ENCODE measurements around the gene PNCK.
"Not testable (repeated sequence)": the region's sequence is repeated elsewhere in the genome, so short reads cannot be mapped to it uniquely, and the experiment has no call there.

Gene PNCK

GRCh38 chrX:153697924-153698865 is 24.6 kb upstream of the PNCK start:
- no peak for FAIRE-seq

DNA sequence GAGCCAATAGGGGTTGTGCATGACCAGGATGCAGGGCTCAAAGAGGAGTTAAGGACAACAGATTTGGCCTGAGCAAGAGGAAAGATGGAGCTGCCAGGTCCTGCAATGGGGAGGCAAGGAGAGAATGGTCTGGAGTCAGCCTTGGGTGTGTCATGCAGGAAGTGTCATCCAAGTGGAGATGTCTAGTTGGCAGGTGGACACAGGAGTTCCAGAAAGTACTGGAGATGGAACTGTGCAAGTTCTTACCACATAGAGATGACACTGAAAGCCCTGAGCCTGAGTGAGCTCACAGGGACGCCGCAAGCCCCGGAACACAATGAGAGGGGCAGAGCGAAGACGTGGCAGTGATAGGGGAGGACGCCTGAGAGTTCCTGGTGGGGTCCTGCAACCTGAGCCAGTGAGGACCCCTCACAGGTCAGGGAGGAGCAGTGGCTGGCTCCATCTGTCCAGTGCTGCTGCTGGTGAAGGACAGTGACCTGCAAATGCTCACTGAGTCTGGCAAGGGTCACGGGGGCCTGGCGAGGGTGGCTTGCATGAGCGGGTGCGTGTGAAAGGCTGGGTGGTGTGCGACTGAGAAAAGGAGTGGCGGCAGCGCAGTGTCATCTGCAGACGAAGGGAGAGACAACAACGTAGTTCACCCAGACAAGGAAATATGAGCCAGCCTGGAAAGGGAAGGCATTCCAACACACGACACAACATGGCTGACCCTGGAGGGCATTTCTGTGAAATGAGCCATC is 23.5 kb upstream of the PNCK start:
- not testable (repeated sequence) for FAIRE-seq

DNA sequence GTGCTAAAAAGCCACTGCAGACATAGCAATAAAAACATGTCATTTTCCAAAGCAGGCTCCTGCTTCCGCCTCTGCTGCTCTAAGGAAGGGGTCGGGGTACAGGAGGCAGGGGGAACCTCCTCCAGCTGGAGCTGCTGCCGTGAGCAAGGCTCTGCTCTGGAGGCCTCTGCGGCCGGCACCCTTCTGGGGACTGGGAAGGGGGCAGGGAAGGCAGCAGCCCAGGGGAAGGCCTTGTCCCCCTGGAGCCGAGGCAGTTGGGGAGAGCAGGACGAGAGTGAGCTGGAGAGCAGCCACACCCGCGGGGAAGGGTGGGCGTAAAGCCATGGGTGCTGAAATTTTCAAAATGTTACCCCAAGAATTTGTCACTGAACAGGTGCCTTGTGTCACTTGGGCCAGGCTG is 22.9 kb upstream of the PNCK start:
- FAIRE-seq: not testable (repeated sequence)

GRCh38 chrX:153696100-153696499 is 22.5 kb upstream of the PNCK start:
- FAIRE-seq: no peak

DNA sequence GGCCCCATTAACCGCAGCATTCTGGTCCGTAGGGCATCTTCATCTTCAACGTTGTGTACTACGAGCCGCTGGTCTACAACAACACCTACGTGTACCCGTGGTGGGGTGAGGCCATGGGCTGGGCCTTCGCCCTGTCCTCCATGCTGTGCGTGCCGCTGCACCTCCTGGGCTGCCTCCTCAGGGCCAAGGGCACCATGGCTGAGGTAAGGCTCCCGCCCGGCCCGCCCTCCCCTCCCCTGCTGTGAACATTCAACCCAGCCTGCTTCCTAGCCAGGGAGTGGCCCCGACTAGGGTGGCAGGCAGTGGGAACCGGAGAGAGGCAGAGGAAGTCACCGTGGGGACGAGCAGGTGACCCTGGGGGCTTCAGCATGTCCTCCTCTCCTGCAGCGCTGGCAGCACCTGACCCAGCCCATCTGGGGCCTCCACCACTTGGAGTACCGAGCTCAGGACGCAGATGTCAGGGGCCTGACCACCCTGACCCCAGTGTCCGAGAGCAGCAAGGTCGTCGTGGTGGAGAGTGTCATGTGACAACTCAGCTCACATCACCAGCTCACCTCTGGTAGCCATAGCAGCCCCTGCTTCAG is 21.2 kb upstream of the PNCK start:
- no peak for FAIRE-seq

DNA sequence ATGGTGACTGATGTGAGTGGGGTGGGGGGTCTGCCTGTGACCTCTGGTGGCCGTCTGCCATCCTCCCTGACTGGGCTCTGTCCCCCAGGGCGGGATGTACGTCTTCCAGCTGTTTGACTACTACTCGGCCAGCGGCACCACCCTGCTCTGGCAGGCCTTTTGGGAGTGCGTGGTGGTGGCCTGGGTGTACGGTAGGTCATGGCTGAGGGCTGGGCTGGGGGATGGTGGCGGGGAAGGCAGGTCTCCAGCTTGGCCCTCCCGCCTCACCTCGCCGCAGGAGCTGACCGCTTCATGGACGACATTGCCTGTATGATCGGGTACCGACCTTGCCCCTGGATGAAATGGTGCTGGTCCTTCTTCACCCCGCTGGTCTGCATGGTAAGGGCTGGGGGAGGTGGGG is 20.6 kb upstream of the PNCK start:
- not testable (repeated sequence) for FAIRE-seq

GRCh38 chrX:153693216-153694086 is 19.8 kb upstream of the PNCK start:
- no peak for FAIRE-seq

DNA sequence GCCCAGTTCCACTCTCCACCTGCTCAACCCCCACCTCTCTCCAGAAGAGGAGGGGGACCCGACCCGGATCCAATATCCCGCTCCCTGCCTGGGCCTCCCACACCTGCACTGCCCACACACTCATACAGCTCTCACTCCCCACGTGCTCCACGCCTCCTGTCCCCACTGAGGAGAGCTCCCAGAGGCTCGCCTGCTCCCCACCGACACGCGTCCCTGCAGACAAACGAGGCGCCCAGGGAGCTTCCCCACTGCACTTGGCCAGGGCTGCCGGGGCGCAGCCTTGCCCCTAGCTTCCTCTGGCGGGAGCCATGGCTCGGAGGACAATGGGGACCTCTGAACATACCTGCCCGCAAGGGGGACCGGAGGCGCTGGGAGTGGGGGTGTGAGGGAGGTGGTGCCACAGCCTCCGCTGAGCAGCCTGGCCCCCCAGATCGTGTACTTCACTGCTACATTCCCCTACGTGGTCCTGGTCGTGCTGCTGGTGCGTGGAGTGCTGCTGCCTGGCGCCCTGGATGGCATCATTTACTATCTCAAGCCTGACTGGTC is 19.1 kb upstream of the PNCK start:
- no peak for FAIRE-seq

- no peak for FAIRE-seq
Observed at GRCh38 chrX:153692003-153692402, 18.4 kb upstream of the PNCK start.

DNA sequence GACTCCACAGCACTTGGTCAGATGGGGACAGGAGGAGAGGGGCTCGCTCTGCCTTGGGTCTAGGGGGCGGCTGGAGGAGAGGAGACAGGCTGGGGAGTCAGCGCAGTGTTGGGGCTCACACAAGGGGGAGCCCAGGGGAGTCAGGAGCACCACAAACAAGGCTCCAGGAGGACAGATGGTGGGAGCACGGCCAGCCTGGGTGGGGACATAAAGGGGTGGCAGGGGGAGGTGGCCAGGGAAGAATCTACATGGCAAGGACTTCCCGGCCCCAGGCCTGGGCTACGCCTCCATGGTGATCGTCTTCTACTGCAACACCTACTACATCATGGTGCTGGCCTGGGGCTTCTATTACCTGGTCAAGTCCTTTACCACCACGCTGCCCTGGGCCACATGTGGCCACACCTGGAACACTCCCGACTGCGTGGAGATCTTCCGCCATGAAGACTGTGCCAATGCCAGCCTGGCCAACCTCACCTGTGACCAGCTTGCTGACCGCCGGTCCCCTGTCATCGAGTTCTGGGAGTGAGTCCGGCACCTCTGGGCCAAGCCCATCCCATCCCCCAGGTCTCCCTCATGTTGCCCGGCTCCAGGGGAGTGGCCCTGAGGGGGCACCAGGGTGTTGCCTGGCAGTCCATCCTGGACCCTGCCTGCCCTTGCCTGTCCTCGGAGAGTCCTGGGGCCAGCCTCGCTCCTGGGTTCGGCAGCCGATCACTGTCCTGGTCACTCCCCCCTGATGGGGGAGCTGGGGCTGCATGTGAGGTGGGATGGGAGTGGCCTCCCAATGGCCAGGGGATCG is 17.6 kb upstream of the PNCK start:
- FAIRE-seq: not testable (repeated sequence)

DNA sequence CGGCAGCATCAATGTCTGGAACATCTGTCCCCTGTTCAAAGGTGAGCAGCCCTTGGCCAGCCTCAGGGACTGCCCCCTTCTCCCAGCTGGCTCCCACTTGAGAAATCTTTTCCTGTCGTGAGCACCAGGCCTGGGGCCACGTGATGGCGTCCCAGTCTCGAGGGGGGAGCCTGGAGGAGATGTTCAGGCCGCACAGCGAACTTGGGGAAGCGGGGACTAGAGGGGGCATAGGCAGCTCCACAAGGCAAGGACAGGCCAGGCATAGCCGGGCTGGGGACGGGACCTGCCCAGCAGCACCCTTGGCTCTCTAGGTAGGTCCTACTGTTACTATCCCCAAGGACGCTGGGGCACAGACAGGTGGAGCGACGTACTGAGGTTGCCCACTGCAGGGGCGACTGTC is 16.9 kb upstream of the PNCK start:
- FAIRE-seq: no peak

DNA sequence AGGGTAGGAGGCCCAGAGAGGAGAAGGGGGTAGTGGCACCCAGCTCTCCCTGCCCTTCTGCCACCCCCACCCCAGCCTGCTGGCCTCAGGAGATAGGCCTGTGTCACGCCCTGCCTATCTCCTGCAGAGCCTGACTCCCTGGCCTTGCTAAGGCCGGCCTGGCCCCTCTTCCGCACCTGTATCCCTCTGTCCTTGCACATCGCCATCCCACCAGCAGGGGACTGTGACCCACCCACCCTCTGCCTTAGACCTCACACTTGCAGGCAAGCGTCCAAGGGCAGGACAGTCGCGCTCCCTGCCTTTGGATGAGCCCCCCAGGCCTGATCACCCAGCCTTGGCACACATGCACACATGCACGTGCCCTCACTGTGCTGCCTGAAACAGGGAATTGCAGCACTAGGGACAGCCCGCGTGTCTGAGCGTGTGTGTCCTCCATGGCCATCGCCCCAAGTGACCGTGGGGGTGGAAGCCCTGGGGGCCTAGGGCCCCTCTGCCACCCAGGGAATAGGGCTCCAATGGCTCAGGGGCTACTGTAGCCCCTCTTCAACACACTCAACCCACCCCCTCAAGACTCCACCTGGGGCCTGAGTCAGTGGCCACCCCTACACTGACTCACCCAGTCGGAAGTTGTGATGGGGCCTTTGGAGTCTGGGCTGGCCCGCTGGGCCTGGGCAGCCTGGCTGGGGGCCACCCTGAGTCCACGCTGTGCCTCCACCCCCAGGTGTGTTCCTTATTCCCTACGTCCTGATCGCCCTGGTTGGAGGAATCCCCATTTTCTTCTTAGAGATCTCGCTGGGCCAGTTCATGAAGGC is 16.2 kb upstream of the PNCK start:
- FAIRE-seq: no peak

DNA sequence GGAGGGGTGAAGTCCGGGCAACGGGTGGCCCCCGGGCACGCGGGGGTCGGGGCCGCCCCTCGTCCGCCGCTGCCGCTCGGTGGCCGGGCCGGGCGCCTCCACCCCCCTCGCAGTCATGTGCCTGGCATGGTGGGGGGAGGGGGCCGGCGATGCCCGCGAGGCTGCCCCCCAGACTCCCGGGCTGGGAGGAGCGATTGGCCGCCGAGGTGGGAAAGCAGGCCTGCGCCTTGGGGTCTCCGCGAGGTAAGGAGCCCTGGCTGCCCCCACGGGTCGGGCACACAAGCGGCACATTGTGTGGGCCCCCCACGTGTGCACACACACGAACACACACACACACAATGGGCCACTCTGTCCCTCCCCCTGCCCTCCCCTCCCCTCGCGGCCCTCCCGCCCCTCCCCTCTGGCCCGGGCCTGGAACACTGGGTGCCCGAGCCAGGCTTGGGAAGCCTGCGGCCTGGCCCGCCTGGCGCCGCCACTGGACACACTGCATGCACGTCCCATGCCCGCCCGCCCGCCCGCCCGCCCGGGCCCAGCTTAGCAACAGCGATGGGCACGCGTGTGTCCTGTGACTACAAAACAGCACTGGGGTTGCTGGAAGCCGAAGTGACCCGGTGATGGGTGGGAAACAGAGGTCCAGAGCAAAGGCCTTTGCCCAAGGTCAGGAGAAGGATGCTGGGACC is 15.4 kb upstream of the PNCK start:
- no peak for FAIRE-seq

DNA sequence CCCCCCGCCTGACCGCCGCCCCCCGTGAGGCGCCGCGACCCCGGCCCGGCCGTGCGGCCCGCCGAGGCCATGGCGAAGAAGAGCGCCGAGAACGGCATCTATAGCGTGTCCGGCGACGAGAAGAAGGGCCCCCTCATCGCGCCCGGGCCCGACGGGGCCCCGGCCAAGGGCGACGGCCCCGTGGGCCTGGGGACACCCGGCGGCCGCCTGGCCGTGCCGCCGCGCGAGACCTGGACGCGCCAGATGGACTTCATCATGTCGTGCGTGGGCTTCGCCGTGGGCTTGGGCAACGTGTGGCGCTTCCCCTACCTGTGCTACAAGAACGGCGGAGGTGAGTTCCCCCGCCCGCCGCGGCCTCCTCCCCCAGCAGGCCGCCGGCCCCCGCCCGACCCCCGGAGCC is 14.9 kb upstream of the PNCK start:
- no peak for FAIRE-seq

- no peak for FAIRE-seq
Observed at GRCh38 chrX:153688071-153688470, 14.5 kb upstream of the PNCK start.

DNA sequence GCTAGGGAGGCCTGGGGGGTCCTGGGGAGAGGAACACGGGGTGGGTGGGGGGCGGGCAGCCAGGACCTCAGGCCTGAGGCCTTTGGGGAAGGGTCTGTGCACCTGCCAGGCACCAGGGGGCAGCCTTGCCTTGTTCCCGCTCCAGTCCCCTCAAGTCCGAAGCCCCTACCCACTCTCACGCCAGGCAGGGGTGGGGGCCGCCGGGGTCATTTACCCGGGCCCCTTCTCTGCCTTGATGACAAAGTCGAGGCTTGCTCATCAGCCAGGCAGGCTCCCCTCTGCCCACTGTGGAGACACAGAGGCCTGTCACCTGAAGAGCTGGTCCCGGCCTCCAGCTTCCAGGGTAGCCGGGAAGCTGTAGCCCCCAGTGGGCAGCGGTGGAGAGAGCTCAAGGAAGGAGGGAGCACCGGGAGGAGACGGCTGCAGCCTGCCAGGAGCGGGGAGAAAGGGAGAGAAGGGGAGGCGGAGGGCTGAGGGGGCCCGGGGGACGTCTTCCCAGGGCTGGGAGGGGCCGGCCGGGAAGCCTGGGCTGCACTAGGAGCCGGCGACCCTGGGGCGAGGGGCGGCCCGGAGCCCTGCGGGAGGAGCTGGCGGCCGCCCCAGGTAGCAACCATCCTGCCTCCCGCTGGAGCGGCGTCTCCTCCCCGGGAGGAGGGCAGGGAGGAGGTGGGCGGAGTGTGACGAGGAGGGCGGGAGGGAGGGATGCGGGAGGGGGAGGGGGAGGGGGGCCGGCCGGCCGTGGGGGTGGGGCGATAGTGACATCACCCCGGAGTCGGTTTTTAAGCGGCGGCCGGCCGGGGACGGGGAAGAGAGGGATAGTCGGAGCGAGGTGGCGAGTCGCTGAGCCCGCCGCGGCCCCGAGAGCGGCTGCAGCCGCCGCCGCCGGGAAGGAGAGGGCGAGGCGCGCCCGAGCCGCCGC is 13.8 kb upstream of the PNCK start, which contains the start of gene SLC6A8:
SLC6A8 (plus strand) TSS at position 806 of the 919 bp plus-strand sequence. CDS start 649 bp downstream, outside the sequence.
- no peak for FAIRE-seq

DNA sequence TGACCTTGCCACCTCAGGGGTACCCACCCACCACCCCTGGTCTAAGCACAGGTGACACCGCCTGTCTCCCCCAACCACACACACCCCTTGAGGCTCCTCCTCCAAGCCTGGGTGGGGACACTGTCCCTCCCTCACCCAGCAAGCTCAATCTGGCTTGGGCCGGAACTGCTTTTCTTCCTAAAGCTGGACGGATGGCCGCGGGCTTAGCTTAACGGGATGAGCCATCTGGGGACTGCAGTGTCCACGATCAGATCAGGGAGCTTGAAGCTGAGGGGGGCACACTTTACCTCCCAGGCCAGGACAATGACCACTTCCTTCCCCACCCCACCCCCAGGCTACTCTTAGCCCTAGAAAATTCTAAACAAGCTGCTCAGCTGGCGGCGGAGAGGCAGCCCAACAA is 13.1 kb upstream of the PNCK start:
- FAIRE-seq: no peak
